Muscle of leg (tissue), 11 donors: ENCODE data around the gene USH1C. TPM values are rescaled to one million over a fixed set of nuclear protein-coding genes. Genes with fewer than 3 reads are reported as not detected.

Experiments used
- DNase-seq: peaks from one replicate; pipeline ENCODE4 v3.0.0; 2013
- H3K27ac ChIP-seq: one replicate; pipeline ENCODE4 v1.5.1; 2013; ENCODE audit warnings: mild to moderate bottlenecking, low read length, control low read depth
- H3K27me3 ChIP-seq: one replicate; pipeline ENCODE4 v1.6.1; 2013; ENCODE audit warnings: low read length; ENCODE audit not compliant: control insufficient read depth, insufficient read depth
- H3K36me3 ChIP-seq: one replicate; pipeline ENCODE4 v1.6.1; 2013; ENCODE audit warnings: low read length; ENCODE audit not compliant: control insufficient read depth, insufficient read depth
- H3K4me1 ChIP-seq: one replicate; pipeline ENCODE4 v1.6.1; 2013; ENCODE audit warnings: low read length; ENCODE audit not compliant: control insufficient read depth, insufficient read depth
- H3K4me3 ChIP-seq: one replicate; pipeline ENCODE4 v1.5.1; 2013; ENCODE audit warnings: low read length, control low read depth
- H3K9me3 ChIP-seq: replicated peaks from 2 replicates; pipeline ENCODE4 v1.6.1; 2013; ENCODE audit warnings: low read depth, low read length; ENCODE audit not compliant: control insufficient read depth
- WGBS: methylation state at CpG from one replicate; pipeline ENCODE4 v1.1.5; 2013; ENCODE audit warnings: missing lambda C conversion rate; ENCODE audit not compliant: insufficient coverage; 5-methylcytosine and 5-hydroxymethylcytosine counted together
- polyA plus RNA-seq, 8 donors: library from polyadenylated mRNA; unstranded; fragments of 120-200 nt; gene quantifications; one replicate each; pipeline versions ENCODE4 v1.2.1 to v1.2.3, GENCODE V29; 2013; ENCODE audit warnings: inconsistent platforms in 1 of 8, low replicate concordance in 1 of 8; ENCODE audit not compliant: insufficient read length in 8 of 8, insufficient read depth in 1 of 8
- total RNA-seq: library from RNA; stranded (reverse); fragments of 120-200 nt; gene quantifications from one replicate; pipeline ENCODE4 v1.2.4, GENCODE V29; 2013

The USH1C gene
- total and polyA plus RNA-seq, 9 donors: 0.22 to 11.4 (median 0.48) TPM; not detected in 2

DNA sequence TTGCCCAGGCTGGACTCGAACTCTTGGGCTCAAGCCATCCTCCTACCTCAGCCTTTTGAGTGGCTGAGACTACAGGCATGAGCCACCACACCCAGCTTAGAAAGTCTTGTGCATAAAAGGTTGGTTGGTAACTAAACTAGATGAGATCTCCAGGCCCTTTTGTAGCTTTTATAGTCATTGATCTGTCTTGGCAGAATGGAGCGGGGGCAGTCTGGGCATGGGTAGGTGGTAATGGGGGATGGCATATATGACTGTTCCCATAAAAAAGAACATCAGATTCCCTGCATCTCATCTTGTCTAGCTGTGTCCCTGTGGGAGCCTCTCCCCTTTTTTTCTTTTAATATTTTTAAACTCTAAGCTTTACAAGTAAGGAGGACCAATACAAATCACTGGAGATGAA lies 97.7 kb downstream of the USH1C start:
- no peak overlapping the region for H3K4me3 ChIP-seq
- no peak overlapping the region for H3K27ac ChIP-seq
- no peak for DNase-seq
- H3K4me1 ChIP-seq: no peaks in the 10 kb centered on the region
- no CpG with 5 or more reads among the region's 2 CpGs for WGBS
- H3K9me3 ChIP-seq: no peaks in the 10 kb centered on the region
- peaks cover 6% of the 10 kb centered on the region for H3K27me3 ChIP-seq
- H3K36me3 ChIP-seq: no peaks in the 10 kb centered on the region

DNA sequence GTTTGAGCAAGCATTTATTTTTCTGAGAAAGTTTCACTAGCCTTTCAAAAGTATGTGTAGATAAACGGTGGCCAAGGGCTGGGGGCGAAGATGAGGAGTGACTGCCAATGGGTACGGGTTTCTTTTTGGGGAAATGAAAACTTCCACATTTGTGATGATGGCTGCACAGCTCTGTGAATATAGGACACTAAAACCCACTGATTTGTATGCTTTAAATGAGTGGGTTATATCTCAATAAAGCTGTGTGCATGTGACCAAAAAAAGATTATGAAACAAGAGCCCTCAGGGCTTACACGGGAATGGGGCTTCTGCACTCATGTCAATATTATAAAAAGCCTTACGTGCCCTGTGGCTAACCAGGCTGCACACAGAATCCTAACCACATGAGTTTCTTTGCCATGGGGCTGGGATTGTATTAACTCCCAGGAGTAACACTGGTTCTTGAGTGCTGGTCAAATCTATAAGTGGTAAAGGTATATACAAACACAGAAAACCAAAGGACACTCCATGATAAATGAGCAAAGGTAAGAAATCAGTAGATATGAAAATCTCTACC lies 98.9 kb downstream of the USH1C start:
- Histone ChIP-seq H3K36me3 (no peaks in the 10 kb centered on the region), H3K4me3 (no peak overlapping the region), H3K27me3 (peaks cover 2% of the 10 kb centered on the region), H3K4me1 (no peaks in the 10 kb centered on the region), H3K9me3 (peaks cover 2% of the 10 kb centered on the region), H3K27ac (no peak overlapping the region)
- no peak for DNase-seq
- WGBS: 20% methylated on average over 1 of the region's 5 CpGs

DNA sequence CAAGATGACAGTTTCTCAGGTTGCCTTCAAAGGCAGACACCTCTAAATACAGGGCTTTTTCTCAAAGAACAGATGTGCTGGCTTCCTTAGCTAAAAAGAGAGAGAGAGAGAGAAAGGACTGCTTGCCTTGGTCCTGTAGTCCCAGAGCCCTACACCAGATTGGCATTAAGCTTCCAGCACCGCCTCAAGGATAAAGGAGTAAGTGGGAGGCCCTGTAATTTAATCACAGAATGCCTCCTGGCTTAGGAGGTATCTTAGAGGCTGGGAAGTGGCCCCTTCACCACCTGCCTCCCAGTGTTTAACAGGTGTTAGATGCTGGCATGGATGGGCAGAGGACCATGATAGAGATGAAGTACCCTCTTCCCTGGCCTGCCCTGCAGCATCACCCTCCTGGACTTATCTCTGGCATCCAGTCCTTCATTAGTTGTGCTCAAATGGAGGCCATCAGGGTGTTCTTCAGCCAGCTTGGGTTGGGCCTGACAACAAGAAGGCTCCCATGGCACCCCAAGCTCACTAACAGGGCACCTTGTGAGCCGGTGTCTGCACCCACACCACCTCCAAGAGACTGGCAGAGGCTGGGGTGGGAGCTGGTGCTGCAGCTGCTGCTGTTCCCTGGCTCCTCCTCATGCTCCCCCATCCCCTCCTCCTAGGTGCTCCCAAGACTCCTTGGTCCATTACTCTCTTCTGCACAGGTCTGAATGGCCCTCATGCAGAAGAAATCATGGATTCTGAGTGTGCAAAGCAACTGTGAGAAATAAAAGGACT lies 100.1 kb downstream of the USH1C start:
- no peak for DNase-seq
- H3K9me3 ChIP-seq: peaks cover 2% of the 10 kb centered on the region
- no CpG with 5 or more reads among the region's 2 CpGs for WGBS
- H3K4me3 ChIP-seq: no peak overlapping the region
- H3K27me3 ChIP-seq: peaks cover 10% of the 10 kb centered on the region
- no peaks in the 10 kb centered on the region for H3K36me3 ChIP-seq
- H3K27ac ChIP-seq: no peak overlapping the region
- H3K4me1 ChIP-seq: no peaks in the 10 kb centered on the region

Other genes starting within 250 kb of the USH1C start
- gene NCR3LG1, start 192.6 kb downstream of the USH1C start, total RNA-seq: 0.44 TPM
- under 1 TPM; 0.31 to 0.96 (median 0.36) TPM for gene NCR3LG1, start 192.6 kb downstream of the USH1C start, polyA plus RNA-seq
- 12.9 TPM for gene KCNJ11, start 155.8 kb downstream of the USH1C start, total RNA-seq
- gene KCNJ11, start 155.8 kb downstream of the USH1C start, polyA plus RNA-seq: 10 to 100 TPM; 13.8 to 23.5 (median 18.6) TPM
- 1.3 TPM for gene ABCC8, start 67.6 kb downstream of the USH1C start, total RNA-seq
- gene ABCC8, start 67.6 kb downstream of the USH1C start, polyA plus RNA-seq: 1 to 10 TPM; 1.6 to 4.1 (median 2.7) TPM
- under 0.01 TPM for gene OTOG, start 2.8 kb upstream of the USH1C start, total RNA-seq
- gene OTOG, start 2.8 kb upstream of the USH1C start, polyA plus RNA-seq: under 1 TPM in 4 of 8 donors, not detected in 4; 0.03 to 0.05 (median 0.05) TPM
- 47.3 TPM for gene MYOD1, start 175.2 kb upstream of the USH1C start, total RNA-seq
- 10 to 100 TPM; 58.7 to 93.1 (median 71.2) TPM for gene MYOD1, start 175.2 kb upstream of the USH1C start, polyA plus RNA-seq
- 0.18 TPM for gene KCNC1, start 190.4 kb upstream of the USH1C start, total RNA-seq
- gene KCNC1, start 190.4 kb upstream of the USH1C start, polyA plus RNA-seq: 1 to 10 TPM in 4 of 8 donors, under 1 TPM in 4; 0.72 to 2.1 (median 1.1) TPM